PC-9 (cell line): ENCODE results near the gene ANKRD24. TPM values are rescaled to one million over a fixed set of nuclear protein-coding genes. Genes with fewer than 3 reads are reported as not detected.

Source experiments
- BruUV-seq: library from RNA; stranded (reverse); fragments of 400-500 nt; replicated peaks from 2 replicates; lab custom pipeline; 2021; lab: Mats Ljungman, UMichigan
- CTCF ChIA-PET: fragments of 300-600 bp; sonication (Branson Sonifier 250); formaldehyde crosslinking; loops from one replicate; lab custom pipeline; 2022; ENCODE audit warnings: antibody characterized with exemption; lab: Charles Lee
- POLR2A ChIA-PET: fragments of 300-600 bp; sonication (Branson Sonifier 250); formaldehyde crosslinking; loops from one replicate; lab custom pipeline; 2022; ENCODE audit warnings: antibody characterized with exemption; ENCODE audit not compliant: unreplicated experiment; lab: Charles Lee
- DNase-seq, 2 experiments: peaks; one replicate each; pipeline versions ENCODE4 v3.0.0 to v3.0.0-alpha.2; 2015 to 2022; ENCODE audit warnings: mixed read lengths in 1 of 2
- H2AFZ ChIP-seq: fragments of 200-600 bp; sonication (generic); 2 replicates; pipeline ENCODE4 v1.8.1; 2017; ENCODE audit warnings: antibody characterized with exemption
- H3F3A ChIP-seq: fragments of 200-600 bp; sonication (generic); 2 replicates; pipeline ENCODE4 v1.8.1; 2017; ENCODE audit warnings: antibody characterized with exemption, mild to moderate bottlenecking, low read depth; ENCODE audit not compliant: insufficient read depth
- H3K27ac ChIP-seq: fragments of 200-600 bp; sonication (generic); 2 replicates; pipeline ENCODE4 v1.6.1; 2016; ENCODE audit warnings: mixed run types
- H3K27me3 ChIP-seq: fragments of 200-600 bp; sonication (generic); 2 replicates; pipeline ENCODE4 v1.6.1; 2016; ENCODE audit warnings: low read depth, mixed run types; ENCODE audit not compliant: insufficient read depth
- H3K36me3 ChIP-seq: fragments of 200-600 bp; sonication (generic); 2 replicates; pipeline ENCODE4 v1.6.1; 2016; ENCODE audit warnings: low read depth, mixed run types
- H3K4me1 ChIP-seq: fragments of 200-600 bp; sonication (generic); replicated peaks from 2 replicates; pipeline ENCODE4 v1.6.1; 2016; ENCODE audit warnings: mixed run types; ENCODE audit not compliant: insufficient read depth
- H3K4me2 ChIP-seq: fragments of 200-600 bp; sonication (generic); 2 replicates; pipeline ENCODE4 v1.6.1; 2017; ENCODE audit warnings: mixed run types
- H3K4me3 ChIP-seq: fragments of 200-600 bp; sonication (generic); 2 replicates; pipeline ENCODE4 v1.6.1; 2016; ENCODE audit warnings: mixed run types
- H3K79me2 ChIP-seq: fragments of 200-600 bp; sonication (generic); 2 replicates; pipeline ENCODE4 v1.6.1; 2017; ENCODE audit warnings: low read depth, mixed run types
- H3K9me2 ChIP-seq: fragments of 200-600 bp; sonication (generic); 2 replicates; pipeline ENCODE4 v1.8.1; 2017; ENCODE audit warnings: mild to moderate bottlenecking; ENCODE audit not compliant: insufficient read depth
- H3K9me3 ChIP-seq: fragments of 200-600 bp; sonication (generic); 2 replicates; pipeline ENCODE4 v1.8.1; 2016; ENCODE audit warnings: low read depth; ENCODE audit not compliant: insufficient read depth
- H4K20me1 ChIP-seq: fragments of 200-600 bp; sonication (generic); 2 replicates; pipeline ENCODE4 v1.8.1; 2017; ENCODE audit not compliant: insufficient read depth
- EZH2 ChIP-seq: fragments of 200-600 bp; sonication (generic); IDR thresholded peaks from 2 replicates; pipeline ENCODE4 v1.8.0; 2017; ENCODE audit warnings: antibody characterized with exemption, low read depth
- intact Hi-C: fragments of 100-400 bp; cut with micrococcal nuclease; formaldehyde crosslinking; loops from one replicate; pipeline ENCODE4 v1.10.0; 2022; ENCODE audit not compliant: unreplicated experiment
- total RNA-seq: library from RNA; stranded (reverse); gene quantifications from 2 replicates; pipeline ENCODE4 v1.2.3, GENCODE V29; 2021
- TF ChIP-seq, protein P1 (sequence below): fragments of 200-600 bp; sonication (generic); conservative IDR thresholded peaks from 2 replicates; pipeline ENCODE4 v1.6.1; 2017; ENCODE audit warnings: mixed run types, antibody characterized with exemption, mild to moderate bottlenecking, moderate library complexity

ANKRD24 gene
- total RNA-seq, 1 experiment from 2014 or later = 0.79 TPM

DNA sequence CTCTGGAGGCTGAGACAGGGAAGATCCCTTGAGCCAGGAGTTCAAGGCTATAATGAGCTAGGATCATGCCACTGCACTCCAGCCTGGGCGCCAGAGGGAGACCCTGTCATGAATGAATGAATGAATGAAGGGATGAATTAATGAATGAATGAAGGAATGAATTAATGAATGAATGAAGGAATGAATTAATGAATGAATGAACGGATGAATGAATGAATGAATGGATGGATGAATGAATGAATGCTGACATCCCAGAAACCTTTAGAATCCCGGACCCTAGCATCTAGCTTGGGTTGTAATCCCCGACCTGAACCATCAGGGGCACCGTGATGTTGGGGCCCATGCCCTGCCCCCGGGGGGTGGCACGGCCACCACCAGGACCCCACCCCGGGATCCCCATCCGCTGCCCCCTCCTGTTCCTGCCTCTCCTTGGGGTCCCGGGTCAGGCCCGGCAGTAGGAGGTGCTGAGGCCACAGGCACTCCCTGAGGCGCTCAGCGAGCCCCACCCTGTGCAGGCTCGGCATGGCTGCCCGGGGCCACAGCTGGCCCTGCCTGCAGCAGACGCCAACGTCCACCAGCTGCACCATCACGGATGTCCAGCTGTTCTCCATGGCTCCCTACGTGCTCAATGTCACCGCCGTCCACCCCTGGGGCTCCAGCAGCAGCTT, 50.3 kb downstream of the ANKRD24 start:
- POLR2A ChIA-PET = no interaction called here
- Histone ChIP-seq H3K27ac (no peak overlapping the region), H4K20me1 (no peaks in the 10 kb centered on the region), H3K9me2 (no peaks in the 10 kb centered on the region), H3K36me3 (no peaks in the 10 kb centered on the region), H2AFZ (no peak overlapping the region), H3F3A (no peaks in the 10 kb centered on the region), H3K79me2 (no peaks in the 10 kb centered on the region), H3K27me3 (no peaks in the 10 kb centered on the region), H3K9me3 (no peaks in the 10 kb centered on the region), H3K4me1 (no peaks in the 10 kb centered on the region), H3K4me3 (no peak overlapping the region), H3K4me2 (no peak overlapping the region)
- TF ChIP-seq, protein P1, sequence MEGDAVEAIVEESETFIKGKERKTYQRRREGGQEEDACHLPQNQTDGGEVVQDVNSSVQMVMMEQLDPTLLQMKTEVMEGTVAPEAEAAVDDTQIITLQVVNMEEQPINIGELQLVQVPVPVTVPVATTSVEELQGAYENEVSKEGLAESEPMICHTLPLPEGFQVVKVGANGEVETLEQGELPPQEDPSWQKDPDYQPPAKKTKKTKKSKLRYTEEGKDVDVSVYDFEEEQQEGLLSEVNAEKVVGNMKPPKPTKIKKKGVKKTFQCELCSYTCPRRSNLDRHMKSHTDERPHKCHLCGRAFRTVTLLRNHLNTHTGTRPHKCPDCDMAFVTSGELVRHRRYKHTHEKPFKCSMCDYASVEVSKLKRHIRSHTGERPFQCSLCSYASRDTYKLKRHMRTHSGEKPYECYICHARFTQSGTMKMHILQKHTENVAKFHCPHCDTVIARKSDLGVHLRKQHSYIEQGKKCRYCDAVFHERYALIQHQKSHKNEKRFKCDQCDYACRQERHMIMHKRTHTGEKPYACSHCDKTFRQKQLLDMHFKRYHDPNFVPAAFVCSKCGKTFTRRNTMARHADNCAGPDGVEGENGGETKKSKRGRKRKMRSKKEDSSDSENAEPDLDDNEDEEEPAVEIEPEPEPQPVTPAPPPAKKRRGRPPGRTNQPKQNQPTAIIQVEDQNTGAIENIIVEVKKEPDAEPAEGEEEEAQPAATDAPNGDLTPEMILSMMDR = no peak
- TF ChIP-seq EZH2 = no peak
- no peak for DNase-seq
- BruUV-seq = no TSS peak
- CTCF ChIA-PET = interaction anchor here (0.7 kb wide), 1 partner anchor 86 kb away, joined by 15 read pairs; no protein-coding TSS in a partner anchor
- intact Hi-C loops = no loop called here

- no peaks in the 10 kb centered on the region for H4K20me1 ChIP-seq
- BruUV-seq = no TSS peak
- TF ChIP-seq, protein P1 = peak; percentile 78
- TF ChIP-seq EZH2 = no peak
- DNase-seq = peak in 1 of 2 experiments; percentile 48
- no peaks in the 10 kb centered on the region for H3K9me2 ChIP-seq
- intact Hi-C loops = no loop called here
- POLR2A ChIA-PET = no interaction called here
- H3F3A ChIP-seq = no peaks in the 10 kb centered on the region
- H3K9me3 ChIP-seq = no peaks in the 10 kb centered on the region
- no peak overlapping the region for H2AFZ ChIP-seq
- H3K4me2 ChIP-seq = no peak overlapping the region
- no peak overlapping the region for H3K27ac ChIP-seq
- CTCF ChIA-PET = interaction anchor here (0.7 kb wide), 1 partner anchor 87 kb away, joined by 15 read pairs; no protein-coding TSS in a partner anchor
- H3K4me1 ChIP-seq = no peaks in the 10 kb centered on the region
- H3K27me3 ChIP-seq = no peaks in the 10 kb centered on the region
- no peaks in the 10 kb centered on the region for H3K79me2 ChIP-seq
- H3K4me3 ChIP-seq = no peak overlapping the region
- no peaks in the 10 kb centered on the region for H3K36me3 ChIP-seq
These were observed 50.9 kb downstream of the ANKRD24 start for GRCh38 chr19:4233282-4233853.

GRCh38 chr19:4234142-4234861, 51.8 kb downstream of the ANKRD24 start:
- TF ChIP-seq, protein P1 = no peak
- TF ChIP-seq EZH2 = no peak
- CTCF ChIA-PET = no interaction called here
- no TSS peak for BruUV-seq
- Histone ChIP-seq H3K36me3 (no peaks in the 10 kb centered on the region), H3K9me2 (no peaks in the 10 kb centered on the region), H3K4me3 (no peak overlapping the region), H3K27ac (no peak overlapping the region), H3K4me1 (no peaks in the 10 kb centered on the region), H2AFZ (no peak overlapping the region), H3K27me3 (no peaks in the 10 kb centered on the region), H4K20me1 (no peaks in the 10 kb centered on the region), H3F3A (no peaks in the 10 kb centered on the region), H3K79me2 (no peaks in the 10 kb centered on the region), H3K9me3 (no peaks in the 10 kb centered on the region), H3K4me2 (no peak overlapping the region)
- intact Hi-C loops = no loop called here
- POLR2A ChIA-PET = no interaction called here
- DNase-seq = no peak
